ENCODE results near the gene PHF21A.

Gene PHF21A

GRCh38 chr11:46072172-46072964 is 48.9 kb downstream of the PHF21A start:
- Histone ChIP-seq H3K9ac (ENCODE audit: low read depth, low read length) (no peak overlapping the region), H3K4me3 (ENCODE audit: low read depth in 1 of 2, low read length in 2 of 2) (no peak overlapping the region), H2AFZ (ENCODE audit: low read depth, low read length) (no peak overlapping the region), H3K36me3 (ENCODE audit: insufficient read depth, low read length) (peaks cover 24% of the 10 kb centered on the region), H4K20me1 (ENCODE audit: insufficient read depth, low read length) (no peaks in the 10 kb centered on the region), H3K27me3 (ENCODE audit: insufficient read depth, low read length, poor library complexity) (no peaks in the 10 kb centered on the region), H3K27ac (ENCODE audit: low read length) (no peak overlapping the region), H3K9me3 (ENCODE audit: insufficient read depth, low read length, severe bottlenecking) (no peaks in the 10 kb centered on the region), H3K4me2 (ENCODE audit: insufficient read depth, low read length) (no peak overlapping the region), H3K4me1 (ENCODE audit: insufficient read depth, low read length) (no peaks in the 10 kb centered on the region), H3K79me2 (ENCODE audit: insufficient read depth, low read length) (no peaks in the 10 kb centered on the region)
- DNase-seq (no peak), ATAC-seq (ENCODE audit: insufficient read depth, low read depth) (no peak)
- no peak for TF ChIP-seq CTCF (IDR thresholded peaks at IDR 0.05; ENCODE audit: borderline replicate concordance, extremely low read depth, low read length, poor library complexity, severe bottlenecking)
- no peak for TF ChIP-seq EZH2 (IDR thresholded peaks at IDR 0.05; ENCODE audit: borderline replicate concordance, low read depth, low read length, severe bottlenecking)

- Histone ChIP-seq H3K4me1 (ENCODE audit: insufficient read depth, low read length) (no peaks in the 10 kb centered on the region), H3K27ac (ENCODE audit: low read length) (no peak overlapping the region), H3K36me3 (ENCODE audit: insufficient read depth, low read length) (peaks cover 15% of the 10 kb centered on the region), H3K79me2 (ENCODE audit: insufficient read depth, low read length) (no peaks in the 10 kb centered on the region), H2AFZ (ENCODE audit: low read depth, low read length) (no peak overlapping the region), H4K20me1 (ENCODE audit: insufficient read depth, low read length) (no peaks in the 10 kb centered on the region), H3K4me3 (ENCODE audit: low read depth in 1 of 2, low read length in 2 of 2) (no peak overlapping the region), H3K9me3 (ENCODE audit: insufficient read depth, low read length, severe bottlenecking) (no peaks in the 10 kb centered on the region), H3K9ac (ENCODE audit: low read depth, low read length) (no peak overlapping the region), H3K4me2 (ENCODE audit: insufficient read depth, low read length) (no peak overlapping the region), H3K27me3 (ENCODE audit: insufficient read depth, low read length, poor library complexity) (no peaks in the 10 kb centered on the region)
- DNase-seq: no peak
- TF ChIP-seq EZH2 (IDR thresholded peaks at IDR 0.05; ENCODE audit: borderline replicate concordance, low read depth, low read length, severe bottlenecking) (no peak), CTCF (IDR thresholded peaks at IDR 0.05; ENCODE audit: borderline replicate concordance, extremely low read depth, low read length, poor library complexity, severe bottlenecking) (no peak)
- ATAC-seq (ENCODE audit: insufficient read depth, low read depth): no peak
These were observed 50.2 kb downstream of the PHF21A start for GRCh38 chr11:46071091-46071490.

GRCh38 chr11:46069595-46069994 is 51.7 kb downstream of the PHF21A start:
- Histone ChIP-seq H3K27ac (ENCODE audit: low read length) (no peak overlapping the region), H2AFZ (ENCODE audit: low read depth, low read length) (no peak overlapping the region), H3K79me2 (ENCODE audit: insufficient read depth, low read length) (no peaks in the 10 kb centered on the region), H4K20me1 (ENCODE audit: insufficient read depth, low read length) (no peaks in the 10 kb centered on the region), H3K9ac (ENCODE audit: low read depth, low read length) (no peak overlapping the region), H3K27me3 (ENCODE audit: insufficient read depth, low read length, poor library complexity) (no peaks in the 10 kb centered on the region), H3K4me3 (ENCODE audit: low read depth in 1 of 2, low read length in 2 of 2) (no peak overlapping the region), H3K9me3 (ENCODE audit: insufficient read depth, low read length, severe bottlenecking) (no peaks in the 10 kb centered on the region), H3K4me2 (ENCODE audit: insufficient read depth, low read length) (no peak overlapping the region), H3K36me3 (ENCODE audit: insufficient read depth, low read length) (peaks cover 11% of the 10 kb centered on the region), H3K4me1 (ENCODE audit: insufficient read depth, low read length) (no peaks in the 10 kb centered on the region)
- no peak for DNase-seq
- no peak for ATAC-seq (ENCODE audit: insufficient read depth, low read depth)
- TF ChIP-seq CTCF (IDR thresholded peaks at IDR 0.05; ENCODE audit: borderline replicate concordance, extremely low read depth, low read length, poor library complexity, severe bottlenecking) (no peak), EZH2 (IDR thresholded peaks at IDR 0.05; ENCODE audit: borderline replicate concordance, low read depth, low read length, severe bottlenecking) (no peak)

Data from DND-41 (cell line).